ENCODE data around the gene PEX12.

The PEX12 gene

GRCh38 chr17:35578197-35578928 is at the start of gene PEX12:
Gene PEX12, minus strand, starts transcription at chr17:35578571. Its CDS starts 550 bp downstream, at chr17:35578021.
- peak; percentile 41 for DNase-seq (ENCODE audit: low read depth)
- TF ChIP-seq CTCF (conservative IDR thresholded peaks at IDR 0.05; ENCODE audit: low read depth, low read length) = no peak
- peak within 1 kb of the TSS; percentile 97 for H3K4me3 ChIP-seq (ENCODE audit: low read length)

GRCh38 chr17:35627417-35627816 is 49.0 kb upstream of the PEX12 start:
- DNase-seq (ENCODE audit: low read depth) = no peak
- TF ChIP-seq CTCF (conservative IDR thresholded peaks at IDR 0.05; ENCODE audit: low read depth, low read length) = no peak
- no peak overlapping the region for H3K4me3 ChIP-seq (ENCODE audit: low read length)

GRCh38 chr17:35621768-35622167 is 43.4 kb upstream of the PEX12 start:
- no peak for TF ChIP-seq CTCF (conservative IDR thresholded peaks at IDR 0.05; ENCODE audit: low read depth, low read length)
- no peak for DNase-seq (ENCODE audit: low read depth)

GRCh38 chr17:35618628-35619027 is 40.3 kb upstream of the PEX12 start:
- no peak for TF ChIP-seq CTCF (conservative IDR thresholded peaks at IDR 0.05; ENCODE audit: low read depth, low read length)
- no peak for DNase-seq (ENCODE audit: low read depth)
- no peak overlapping the region for H3K4me3 ChIP-seq (ENCODE audit: low read length)

More at GRCh38 chr17:35621768-35622167, 43.4 kb upstream of the PEX12 start:
- H3K4me3 ChIP-seq (ENCODE audit: low read length) = no peak overlapping the region

- no peak overlapping the region for H3K4me3 ChIP-seq (ENCODE audit: low read length)
- no peak for TF ChIP-seq CTCF (conservative IDR thresholded peaks at IDR 0.05; ENCODE audit: low read depth, low read length)
- no peak for DNase-seq (ENCODE audit: low read depth)
These were observed 39.1 kb upstream of the PEX12 start for GRCh38 chr17:35617505-35617904.

GRCh38 chr17:35616536-35616935 is 38.2 kb upstream of the PEX12 start:
- TF ChIP-seq CTCF (conservative IDR thresholded peaks at IDR 0.05; ENCODE audit: low read depth, low read length) = no peak
- H3K4me3 ChIP-seq (ENCODE audit: low read length) = no peak overlapping the region
- no peak for DNase-seq (ENCODE audit: low read depth)

- TF ChIP-seq CTCF (conservative IDR thresholded peaks at IDR 0.05; ENCODE audit: low read depth, low read length) = no peak
- DNase-seq (ENCODE audit: low read depth) = no peak
- no peak overlapping the region for H3K4me3 ChIP-seq (ENCODE audit: low read length)
These were observed 36.4 kb upstream of the PEX12 start for GRCh38 chr17:35614810-35615209.

Measured in retinal pigment epithelial cell (primary cell).